Parathyroid adenoma (tissue), 2 donors: Measurements from ENCODE around the gene TMEM139.

Source experiments
- H2AFZ ChIP-seq: fragments of 300-600 bp; sonication (generic); one replicate; pipeline ENCODE4 v1.7.0; 2017; ENCODE audit warnings: antibody characterized with exemption, mild to moderate bottlenecking
- H3K27ac ChIP-seq: fragments of 300-600 bp; sonication (generic); one replicate; pipeline ENCODE4 v1.7.0; 2017
- H3K27me3 ChIP-seq: fragments of 300-600 bp; sonication (generic); one replicate; pipeline ENCODE4 v1.7.0; 2017; ENCODE audit warnings: low read length; ENCODE audit not compliant: control insufficient read depth, insufficient read depth
- H3K36me3 ChIP-seq: fragments of 300-600 bp; sonication (generic); one replicate; pipeline ENCODE4 v1.7.0; 2017; ENCODE audit warnings: low read length; ENCODE audit not compliant: control insufficient read depth, insufficient read depth
- H3K4me1 ChIP-seq: fragments of 300-600 bp; sonication (generic); one replicate; pipeline ENCODE4 v1.7.0; 2017; ENCODE audit warnings: control low read depth
- H3K4me2 ChIP-seq: fragments of 300-600 bp; sonication (generic); one replicate; pipeline ENCODE4 v1.7.0; 2017; ENCODE audit warnings: low read length
- H3K4me3 ChIP-seq: fragments of 300-600 bp; sonication (generic); one replicate; pipeline ENCODE4 v1.7.0; 2017; ENCODE audit warnings: low read depth, low read length
- H3K79me2 ChIP-seq: fragments of 300-600 bp; sonication (generic); one replicate; pipeline ENCODE4 v1.7.0; 2017; ENCODE audit warnings: control low read depth
- H3K9ac ChIP-seq: fragments of 300-600 bp; sonication (generic); one replicate; pipeline ENCODE4 v1.7.0; 2017; ENCODE audit warnings: mild to moderate bottlenecking
- H3K9me3 ChIP-seq: fragments of 300-600 bp; sonication (generic); one replicate; pipeline ENCODE4 v1.7.0; 2017; ENCODE audit warnings: low read length; ENCODE audit not compliant: control insufficient read depth
- TF ChIP-seq, protein P1 (sequence below): fragments of 300-600 bp; sonication (generic); IDR thresholded peaks from one replicate; pipeline ENCODE4 v1.7.0; 2017; ENCODE audit warnings: antibody characterized with exemption, mild to moderate bottlenecking
- donor health status: primary hyperparathyroidism.

The TMEM139 gene

DNA sequence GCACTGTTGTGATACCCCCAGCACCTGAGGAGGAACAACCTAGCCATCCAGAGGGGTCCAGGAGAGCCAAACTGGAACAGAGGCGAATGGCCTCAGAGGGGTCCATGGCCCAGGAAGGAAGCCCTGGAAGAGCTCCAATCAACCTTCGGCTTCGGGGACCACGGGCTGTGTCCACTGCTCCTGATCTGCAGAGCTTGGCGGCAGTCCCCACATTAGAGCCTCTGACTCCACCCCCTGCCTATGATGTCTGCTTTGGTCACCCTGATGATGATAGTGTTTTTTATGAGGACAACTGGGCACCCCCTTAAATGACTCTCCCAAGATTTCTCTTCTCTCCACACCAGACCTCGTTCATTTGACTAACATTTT, 1.7 kb downstream of the TMEM139 start:
- H3K9me3 ChIP-seq = no peaks in the 10 kb centered on the region
- no peak overlapping the region for H3K9ac ChIP-seq
- no peaks in the 10 kb centered on the region for H3K36me3 ChIP-seq
- H3K4me2 ChIP-seq = no peak overlapping the region
- no peak overlapping the region for H3K27ac ChIP-seq
- H3K4me1 ChIP-seq = peaks cover 7% of the 10 kb centered on the region
- no peak overlapping the region for H2AFZ ChIP-seq
- TF ChIP-seq, protein P1, sequence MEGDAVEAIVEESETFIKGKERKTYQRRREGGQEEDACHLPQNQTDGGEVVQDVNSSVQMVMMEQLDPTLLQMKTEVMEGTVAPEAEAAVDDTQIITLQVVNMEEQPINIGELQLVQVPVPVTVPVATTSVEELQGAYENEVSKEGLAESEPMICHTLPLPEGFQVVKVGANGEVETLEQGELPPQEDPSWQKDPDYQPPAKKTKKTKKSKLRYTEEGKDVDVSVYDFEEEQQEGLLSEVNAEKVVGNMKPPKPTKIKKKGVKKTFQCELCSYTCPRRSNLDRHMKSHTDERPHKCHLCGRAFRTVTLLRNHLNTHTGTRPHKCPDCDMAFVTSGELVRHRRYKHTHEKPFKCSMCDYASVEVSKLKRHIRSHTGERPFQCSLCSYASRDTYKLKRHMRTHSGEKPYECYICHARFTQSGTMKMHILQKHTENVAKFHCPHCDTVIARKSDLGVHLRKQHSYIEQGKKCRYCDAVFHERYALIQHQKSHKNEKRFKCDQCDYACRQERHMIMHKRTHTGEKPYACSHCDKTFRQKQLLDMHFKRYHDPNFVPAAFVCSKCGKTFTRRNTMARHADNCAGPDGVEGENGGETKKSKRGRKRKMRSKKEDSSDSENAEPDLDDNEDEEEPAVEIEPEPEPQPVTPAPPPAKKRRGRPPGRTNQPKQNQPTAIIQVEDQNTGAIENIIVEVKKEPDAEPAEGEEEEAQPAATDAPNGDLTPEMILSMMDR = no peak
- no peak overlapping the region for H3K4me3 ChIP-seq
- H3K79me2 ChIP-seq = no peaks in the 10 kb centered on the region
- H3K27me3 ChIP-seq = no peaks in the 10 kb centered on the region

DNA sequence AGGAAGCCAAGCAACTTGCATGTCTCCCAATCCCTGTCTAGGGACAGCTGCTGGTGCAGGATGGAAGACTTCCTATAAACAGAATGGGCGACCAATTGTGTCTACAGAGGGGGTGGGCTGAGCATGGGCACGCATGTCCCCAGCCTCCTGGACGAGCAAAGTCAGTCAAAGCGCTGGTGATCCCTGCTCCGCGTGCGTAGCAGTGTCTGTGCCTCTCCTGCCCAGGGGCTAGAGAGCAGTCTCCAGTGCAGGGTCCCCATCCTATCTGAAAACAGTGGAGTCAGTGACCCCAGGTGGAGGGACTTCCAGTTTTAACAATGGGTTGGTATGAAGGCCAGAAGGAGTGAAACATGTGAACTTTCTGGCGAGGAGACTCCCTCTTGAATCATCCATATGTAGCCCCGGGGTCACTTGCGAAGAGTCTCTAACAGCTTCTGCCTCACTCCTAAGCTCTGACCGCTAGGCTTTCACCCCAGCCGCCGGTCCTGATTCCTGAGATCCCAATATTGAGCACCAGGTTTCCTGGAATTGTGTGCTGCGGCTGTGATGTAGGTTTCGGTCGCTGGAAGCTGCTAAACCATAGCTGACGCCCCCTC, 2.7 kb downstream of the TMEM139 start:
- Histone ChIP-seq H2AFZ (peak overlapping the region; percentile 97), H3K4me3 (peak overlapping the region; percentile 79), H3K4me1 (peaks cover 7% of the 10 kb centered on the region), H3K4me2 (peak overlapping the region; percentile 83), H3K36me3 (no peaks in the 10 kb centered on the region), H3K79me2 (no peaks in the 10 kb centered on the region), H3K27me3 (no peaks in the 10 kb centered on the region), H3K9ac (no peak overlapping the region), H3K9me3 (no peaks in the 10 kb centered on the region), H3K27ac (peak overlapping the region; percentile 63)
- TF ChIP-seq, protein P1 = no peak

DNA sequence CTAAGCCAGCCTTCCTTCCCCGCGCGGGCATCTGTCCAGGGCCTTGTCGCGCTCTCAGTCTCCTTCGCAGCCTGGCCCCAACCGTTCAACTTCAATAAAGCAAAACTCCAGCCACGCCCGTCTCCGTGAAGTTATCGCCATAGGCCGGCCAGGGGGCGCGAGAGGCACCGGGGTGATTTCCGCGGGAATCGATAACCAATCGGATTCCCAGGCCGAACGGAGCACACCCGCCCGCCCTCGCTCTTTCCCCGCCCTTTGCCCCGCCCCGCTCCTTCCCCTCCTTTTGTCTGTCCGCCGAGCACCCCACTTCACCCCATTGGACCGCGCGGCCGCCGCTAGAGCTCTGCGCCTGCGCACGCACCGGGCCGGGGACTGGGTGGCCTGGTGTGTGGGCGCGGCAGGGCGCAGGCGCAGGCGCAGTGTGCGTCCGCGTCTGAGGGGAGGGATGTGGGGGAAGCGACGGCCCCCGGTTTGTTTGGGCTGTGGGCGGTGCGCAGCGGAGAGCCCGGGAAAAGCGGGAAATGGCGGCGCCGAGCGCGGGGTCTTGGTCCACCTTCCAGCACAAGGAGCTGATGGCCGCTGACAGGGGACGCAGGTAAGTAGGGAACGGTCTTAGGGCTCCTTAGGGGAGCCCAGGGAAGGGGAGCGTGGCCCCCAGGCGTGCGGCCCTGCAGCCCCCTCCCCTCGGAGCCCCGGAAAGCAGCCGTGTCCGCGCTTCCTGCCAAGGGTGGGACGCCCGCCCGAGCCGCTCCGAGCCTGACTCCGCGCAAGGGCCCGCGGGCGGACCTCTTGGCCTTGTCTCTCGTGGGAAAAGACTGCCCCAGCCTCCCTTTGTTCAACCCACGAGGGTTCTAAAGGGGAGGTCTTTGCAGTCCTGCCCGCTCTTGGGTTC, 3.4 kb downstream of the TMEM139 start, which contains the start of gene CASP2:
Gene CASP2 (plus strand): TSS at position 417 of the 892 bp plus-strand sequence. CDS start 105 bp downstream, at position 522.
- Histone ChIP-seq H3K4me2 (peak within 1 kb of the TSS; percentile 83), H3K27ac (peak within 1 kb of the TSS; percentile 79), H3K36me3 (no peaks in the 10 kb centered on the region), H3K4me1 (peaks cover 7% of the 10 kb centered on the region), H3K9ac (peak within 1 kb of the TSS; percentile 70), H3K4me3 (peak within 1 kb of the TSS; percentile 79), H3K79me2 (no peaks in the 10 kb centered on the region), H3K27me3 (no peaks in the 10 kb centered on the region), H2AFZ (peak within 1 kb of the TSS; percentile 97), H3K9me3 (no peaks in the 10 kb centered on the region)
- TF ChIP-seq, protein P1 = peak; percentile 46

DNA sequence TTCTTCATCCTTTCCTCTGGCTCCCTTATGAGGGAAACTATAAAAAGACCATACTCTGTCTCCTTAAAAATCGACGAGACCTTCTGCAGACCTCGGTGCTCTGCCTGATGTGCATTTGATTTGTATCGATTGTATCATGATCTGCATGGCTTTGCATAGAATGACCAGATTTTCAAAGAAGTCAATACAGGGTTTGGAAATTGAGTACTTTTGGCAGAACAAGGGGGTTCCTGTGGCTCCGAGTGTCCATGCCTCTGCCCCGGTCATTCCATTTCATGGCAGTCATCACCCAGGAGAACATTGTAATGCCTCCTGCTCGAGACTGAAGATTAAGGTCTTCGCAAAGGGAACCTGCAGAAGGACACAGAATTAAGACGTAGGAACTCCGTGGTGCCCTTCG, 4.1 kb downstream of the TMEM139 start:
- peaks cover 7% of the 10 kb centered on the region for H3K4me1 ChIP-seq
- no peaks in the 10 kb centered on the region for H3K79me2 ChIP-seq
- H2AFZ ChIP-seq = peak overlapping the region; percentile 97
- peak overlapping the region; percentile 70 for H3K9ac ChIP-seq
- H3K27ac ChIP-seq = peak overlapping the region; percentile 79
- no peaks in the 10 kb centered on the region for H3K9me3 ChIP-seq
- H3K36me3 ChIP-seq = no peaks in the 10 kb centered on the region
- H3K4me3 ChIP-seq = peak overlapping the region; percentile 79
- H3K27me3 ChIP-seq = no peaks in the 10 kb centered on the region
- TF ChIP-seq, protein P1 = no peak
- peak overlapping the region; percentile 51 for H3K4me2 ChIP-seq
